HG03045 (cell line): Measurements from ENCODE around the gene CFAP157.
"Not testable (repeated sequence)": the region's sequence is repeated elsewhere in the genome, so short reads cannot be mapped to it uniquely, and the experiment has no call there.

ENCODE experiments used
- ATAC-seq: cut with Tn5 transposase; IDR thresholded peaks from one replicate; pipeline ENCODE4 v1.9.1; 2021; ENCODE audit warnings: mild to moderate bottlenecking, moderate library complexity; ENCODE audit not compliant: unreplicated experiment

Gene CFAP157

GRCh38 chr9:127756776-127757175, 50.0 kb downstream of the CFAP157 start:
- ATAC-seq: not testable (repeated sequence)

GRCh38 chr9:127758843-127759242, 52.1 kb downstream of the CFAP157 start:
- ATAC-seq: no peak

DNA sequence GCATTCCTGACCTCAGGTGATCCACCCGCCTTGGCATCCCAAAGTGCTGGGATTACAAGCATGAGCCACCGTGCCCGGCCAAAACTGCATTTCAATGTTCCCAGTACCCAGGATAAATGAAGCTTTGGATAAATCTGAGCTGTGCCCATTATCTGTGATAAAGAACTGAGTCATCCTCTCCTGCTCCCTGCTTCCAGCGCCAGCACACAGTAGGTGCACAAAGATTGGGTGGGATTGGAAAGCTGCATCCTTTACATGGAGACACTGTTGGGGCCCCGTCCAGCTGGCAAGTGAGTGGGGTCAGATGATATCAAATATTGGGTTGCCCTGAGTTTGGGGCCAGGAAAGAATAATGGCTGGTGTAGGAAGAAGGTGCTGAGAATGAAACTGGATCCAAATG, 54.3 kb downstream of the CFAP157 start:
- ATAC-seq: no peak

DNA sequence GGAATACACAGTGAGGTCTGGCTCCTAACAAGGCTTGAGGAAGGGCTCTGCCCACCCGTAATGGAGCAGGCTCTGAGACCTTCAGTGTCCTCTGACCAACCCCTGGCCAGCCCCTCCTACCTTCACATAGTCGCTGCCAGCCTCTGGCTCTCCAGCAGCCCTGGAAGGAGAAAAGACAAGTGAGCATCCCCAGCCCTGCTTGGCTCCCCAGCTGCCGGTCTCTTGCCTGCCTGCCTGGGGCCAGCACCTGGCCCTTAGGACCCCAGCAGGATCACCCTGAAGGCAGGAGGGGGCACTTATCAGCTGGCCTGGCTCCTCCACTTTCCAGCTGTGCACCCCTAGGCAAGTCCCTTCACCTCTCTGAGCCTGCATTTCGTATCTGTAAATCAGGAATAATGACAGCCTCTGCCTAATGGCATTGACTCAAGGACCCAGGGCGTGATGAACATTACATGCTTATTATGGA, 54.7 kb downstream of the CFAP157 start:
- no peak for ATAC-seq

GRCh38 chr9:127762111-127762676, 55.4 kb downstream of the CFAP157 start:
- ATAC-seq: no peak

DNA sequence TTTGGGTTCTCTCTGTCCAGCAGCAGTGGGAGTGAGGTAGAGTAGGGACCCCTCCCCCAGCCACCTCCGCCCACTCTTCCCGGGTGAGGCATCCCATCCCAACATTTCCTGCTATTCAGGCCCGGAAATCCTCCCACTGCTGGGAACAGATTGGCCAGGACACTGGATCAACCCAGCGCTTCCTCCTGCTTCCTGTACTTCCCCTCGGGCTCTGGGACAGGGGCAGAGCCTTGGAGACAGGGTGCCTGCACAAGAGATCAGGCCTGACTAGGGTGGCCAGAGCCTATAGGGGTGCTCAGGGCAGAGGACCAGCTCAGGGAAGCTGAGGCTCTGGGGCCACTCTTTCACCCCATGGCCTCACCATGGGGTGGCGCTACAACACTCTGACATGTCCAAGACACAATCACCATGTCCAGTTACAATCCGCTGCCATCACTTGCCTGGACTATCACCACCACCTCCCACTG, 57.2 kb downstream of the CFAP157 start:
- ATAC-seq: no peak

GRCh38 chr9:127765418-127765817, 58.6 kb downstream of the CFAP157 start:
- ATAC-seq: no peak
